Kidney capillary endothelial cell (primary cell): Measurements from ENCODE around the gene MGAT4C.

Experiments used
- DNase-seq: peaks from one replicate; pipeline ENCODE4 v3.0.0-alpha.2; 2018; ENCODE audit warnings: low spot score

MGAT4C gene

GRCh38 chr12:86229772-86230171 lies 26.4 kb downstream of the MGAT4C start:
- DNase-seq = no peak

GRCh38 chr12:86228656-86229055 lies 27.5 kb downstream of the MGAT4C start:
- no peak for DNase-seq

DNA sequence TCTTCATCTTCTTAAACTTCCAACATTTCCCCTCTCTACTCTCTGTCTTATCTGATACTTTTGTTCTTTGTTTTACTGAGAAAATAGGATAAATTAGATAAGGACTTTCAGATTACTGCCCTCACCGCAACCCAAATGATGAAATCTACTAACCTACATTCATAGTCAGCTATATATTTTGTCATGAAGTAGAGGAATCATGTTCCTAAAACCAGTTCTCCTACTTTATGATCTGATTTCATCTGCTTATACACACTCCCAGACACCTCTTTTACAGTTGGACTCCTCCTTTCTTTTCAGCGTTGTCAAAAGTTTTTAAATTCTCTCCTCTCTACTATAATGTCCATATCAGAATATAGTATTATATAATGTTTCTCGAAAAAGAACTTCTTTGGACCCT lies 29.7 kb downstream of the MGAT4C start:
- DNase-seq = no peak

GRCh38 chr12:86216591-86216990 lies 39.6 kb downstream of the MGAT4C start:
- no peak for DNase-seq

GRCh38 chr12:86213012-86213411 lies 43.2 kb downstream of the MGAT4C start:
- DNase-seq = no peak

GRCh38 chr12:86198696-86199444 lies 57.3 kb downstream of the MGAT4C start:
- no peak for DNase-seq

DNA sequence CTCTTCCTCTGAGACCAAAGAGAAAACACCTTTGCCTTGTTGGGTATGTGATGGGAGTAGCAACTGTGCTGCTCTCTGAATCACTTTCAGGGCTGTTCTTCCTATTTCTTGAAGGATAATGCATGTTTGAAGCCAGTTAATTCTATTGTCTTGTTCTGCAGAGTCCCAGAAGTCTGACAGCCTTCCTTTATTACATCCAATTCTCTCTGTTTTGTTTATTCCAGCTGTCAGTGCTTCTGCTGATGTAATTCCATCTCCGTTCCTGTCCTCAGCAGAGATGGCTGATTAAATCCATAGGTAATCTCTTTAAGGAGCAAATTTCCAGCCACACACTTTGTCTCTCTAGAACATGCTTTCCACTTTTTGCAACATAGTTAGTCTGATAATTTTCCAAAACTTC lies 59.7 kb downstream of the MGAT4C start:
- no peak for DNase-seq

GRCh38 chr12:86194721-86195120 lies 61.5 kb downstream of the MGAT4C start:
- no peak for DNase-seq

GRCh38 chr12:86193931-86194330 lies 62.3 kb downstream of the MGAT4C start:
- DNase-seq = peak; percentile 48

GRCh38 chr12:86188226-86188625 lies 68.0 kb downstream of the MGAT4C start:
- no peak for DNase-seq

DNA sequence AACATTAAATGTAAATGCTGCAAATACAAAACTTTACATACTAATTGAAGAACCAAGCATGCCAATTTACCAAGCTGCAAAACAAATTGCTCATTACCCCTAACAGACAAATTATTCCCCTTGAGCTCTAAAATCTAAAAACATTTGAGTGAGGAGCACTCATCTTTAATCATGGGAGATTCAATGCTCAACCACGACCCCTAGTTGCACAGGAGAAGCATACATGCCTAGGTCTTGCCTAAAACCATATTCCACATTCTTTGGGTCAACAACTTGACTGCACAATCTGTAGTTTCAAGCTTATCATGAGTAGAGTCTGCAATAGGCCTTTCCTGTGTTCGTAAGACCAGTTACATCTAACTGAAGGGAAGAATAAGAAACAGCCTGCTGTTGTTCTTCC lies 69.7 kb downstream of the MGAT4C start:
- DNase-seq = no peak

DNA sequence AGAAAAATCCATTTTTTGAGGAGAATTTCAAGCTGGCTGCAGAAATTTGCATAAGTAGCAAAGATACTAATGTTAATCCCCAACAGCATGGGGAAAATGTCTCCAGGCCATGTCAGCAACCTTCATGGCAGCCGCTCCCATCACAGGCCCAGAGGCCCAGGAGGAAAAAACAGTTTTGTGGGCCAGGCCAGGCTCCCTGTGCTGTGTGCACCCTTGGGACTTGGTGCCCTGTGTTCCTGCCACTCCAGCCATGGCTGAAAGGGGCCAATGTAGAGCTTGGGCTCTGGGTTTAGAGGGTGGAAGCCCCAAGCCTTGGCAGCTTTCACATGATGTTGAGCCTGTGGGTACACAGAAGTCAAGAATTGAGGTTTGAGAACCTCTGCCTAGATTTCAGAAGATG lies 76.3 kb downstream of the MGAT4C start:
- no peak for DNase-seq

DNA sequence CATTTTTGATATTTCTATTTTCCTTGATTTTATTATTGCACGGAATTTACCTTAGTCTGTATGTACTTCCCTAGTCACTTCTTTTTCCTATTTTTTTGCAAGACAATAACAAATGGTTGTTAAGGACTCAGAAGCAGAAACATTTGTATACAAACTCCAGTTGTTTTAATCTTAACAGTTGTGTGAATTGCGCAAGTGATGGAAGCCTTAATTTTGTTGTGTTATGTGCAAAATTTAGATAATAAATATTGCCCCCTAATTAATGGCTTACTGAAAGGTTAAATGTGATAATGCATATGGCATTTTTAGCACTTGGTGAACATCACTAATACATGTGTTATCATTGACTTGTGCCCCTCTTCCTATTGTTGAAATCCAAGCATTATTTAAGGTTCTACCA lies 82.0 kb downstream of the MGAT4C start:
- DNase-seq = no peak

GRCh38 chr12:86172913-86173443 lies 83.2 kb downstream of the MGAT4C start:
- DNase-seq = no peak

GRCh38 chr12:86170051-86170450 lies 86.1 kb downstream of the MGAT4C start:
- no peak for DNase-seq

GRCh38 chr12:86158956-86159355 lies 97.2 kb downstream of the MGAT4C start:
- no peak for DNase-seq

- no peak for DNase-seq
Observed at GRCh38 chr12:86154620-86155019, 101.6 kb downstream of the MGAT4C start.

GRCh38 chr12:86148612-86149011 lies 107.6 kb downstream of the MGAT4C start:
- no peak for DNase-seq

DNA sequence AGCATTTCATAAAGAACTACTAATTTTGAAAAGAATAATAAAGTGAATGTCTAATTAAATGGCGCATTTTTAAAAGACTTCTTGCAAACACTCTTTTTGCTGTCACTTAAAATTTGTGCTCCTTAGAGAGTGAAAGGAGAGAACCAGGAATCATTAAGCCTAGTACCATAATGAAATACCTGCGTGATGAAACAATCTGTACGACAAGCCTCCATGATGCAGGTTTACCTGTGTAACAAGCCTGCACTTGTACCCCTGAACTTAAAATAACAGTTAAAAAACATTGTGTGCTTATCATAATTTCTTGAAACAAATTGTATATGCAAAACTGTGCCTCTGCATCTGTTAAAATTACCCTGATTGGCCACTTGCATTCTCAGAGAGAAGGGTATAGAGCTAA lies 108.1 kb downstream of the MGAT4C start:
- no peak for DNase-seq

- DNase-seq = no peak
Observed at GRCh38 chr12:86145156-86145555, 111.0 kb downstream of the MGAT4C start.

GRCh38 chr12:86143162-86143561 lies 113.0 kb downstream of the MGAT4C start:
- no peak for DNase-seq

GRCh38 chr12:86139671-86140070 lies 116.5 kb downstream of the MGAT4C start:
- no peak for DNase-seq

- peak; percentile 7 for DNase-seq
Observed at GRCh38 chr12:86138770-86139169, 117.4 kb downstream of the MGAT4C start.

DNA sequence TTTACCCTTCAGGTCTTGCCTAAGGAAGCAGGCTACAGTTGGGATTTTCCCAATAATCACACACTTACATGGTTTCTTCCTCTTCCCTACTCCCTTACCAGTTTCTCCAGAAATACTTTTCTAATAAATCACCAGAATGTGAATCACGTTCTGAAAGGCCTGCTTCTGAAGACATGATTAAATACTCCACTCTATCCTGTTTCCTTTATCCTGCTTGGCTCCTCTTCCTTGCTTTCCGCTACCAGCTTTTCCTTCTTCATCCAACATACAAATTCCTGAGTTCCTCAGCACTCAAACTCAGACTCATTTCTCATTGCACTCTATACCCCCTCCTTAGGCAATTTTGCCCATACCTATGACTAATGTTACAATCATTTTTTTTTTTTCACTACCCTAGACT lies 118.3 kb downstream of the MGAT4C start:
- peak; percentile 70 for DNase-seq
